Panc1 (cell line): Measurements from ENCODE around the gene MUC5AC. TPM values are rescaled to one million over a fixed set of nuclear protein-coding genes. Genes with fewer than 3 reads are reported as not detected.
A peak's percentile ranks its signal among the peaks of the same experiment; 100 is the strongest.

Experiments
- ATAC-seq: fragments of 200-7000 bp; cut with Tn5 transposase; 2 replicates; pipeline ENCODE4 v1.9.1; 2020; ENCODE audit warnings: mild to moderate bottlenecking, moderate library complexity
- BruUV-seq: library from RNA; stranded (reverse); fragments of 400-500 nt; replicated peaks from 2 replicates; lab custom pipeline; 2021; lab: Mats Ljungman, UMichigan
- CTCF ChIA-PET: fragments of 300-600 bp; sonication (Branson Sonifier 250); formaldehyde crosslinking; loops from one replicate; lab custom pipeline; 2022; ENCODE audit warnings: antibody characterized with exemption; lab: Charles Lee
- POLR2A ChIA-PET: fragments of 300-600 bp; sonication (Branson Sonifier 250); formaldehyde crosslinking; loops from one replicate; lab custom pipeline; 2022; ENCODE audit warnings: antibody characterized with exemption; lab: Charles Lee
- DNase-seq: peaks from one replicate; pipeline ENCODE4 v3.0.0-alpha.2; 2010; ENCODE audit warnings: low read depth, low spot score
- H3K27ac ChIP-seq: 2 replicates; pipeline ENCODE4 v1.5.1; 2011; ENCODE audit warnings: mild to moderate bottlenecking, low read length, inconsistent platforms
- H3K27me3 ChIP-seq: fragments of 200-500 bp; sonication (Bioruptor generic); 2 replicates; pipeline ENCODE4 v1.6.0; 2014; ENCODE audit warnings: low read length, inconsistent platforms; ENCODE audit not compliant: control insufficient read depth, insufficient read depth
- H3K36me3 ChIP-seq: fragments of 200-500 bp; sonication (Bioruptor generic); 2 replicates; pipeline ENCODE4 v1.5.1; 2014; ENCODE audit warnings: inconsistent platforms, mild to moderate bottlenecking, low read length, moderate library complexity; ENCODE audit not compliant: control insufficient read depth, insufficient read depth
- H3K4me1 ChIP-seq: 2 replicates; pipeline ENCODE4 v1.5.1; 2011; ENCODE audit warnings: inconsistent platforms, mild to moderate bottlenecking, low read length, moderate library complexity; ENCODE audit not compliant: control insufficient read depth, insufficient read depth
- H3K4me3 ChIP-seq, 2 experiments: 2 replicates each; pipeline ENCODE4 v1.5.1; 2011 to 2012; ENCODE audit warnings: low read depth in 2 of 2, low read length in 2 of 2, mild to moderate bottlenecking in 2 of 2, inconsistent platforms in 1 of 2, moderate library complexity in 1 of 2
- H3K9me3 ChIP-seq: fragments of 200-500 bp; sonication (Bioruptor generic); 2 replicates; pipeline ENCODE4 v1.5.1; 2014; ENCODE audit warnings: low read depth, mild to moderate bottlenecking, inconsistent platforms, low read length, moderate library complexity; ENCODE audit not compliant: control insufficient read depth, insufficient read depth
- POLR2AphosphoS5 ChIP-seq: IDR thresholded peaks from 2 replicates; pipeline ENCODE4 v1.6.1; 2012; ENCODE audit warnings: mild to moderate bottlenecking, low read depth, low read length, moderate library complexity
- REST ChIP-seq, 2 experiments: IDR thresholded peaks; 2 replicates each; pipeline ENCODE4 v1.6.1; 2011 to 2012; ENCODE audit warnings: low read depth in 2 of 2, control low read depth in 1 of 2, low read length in 1 of 2, mild to moderate bottlenecking in 1 of 2, moderate library complexity in 1 of 2; ENCODE audit not compliant: insufficient read depth in 1 of 2
- SIN3A ChIP-seq: IDR thresholded peaks from 2 replicates; pipeline ENCODE4 v1.6.1; 2012; ENCODE audit warnings: low read depth, mild to moderate bottlenecking, low read length, moderate library complexity, borderline replicate concordance; ENCODE audit not compliant: insufficient read depth
- TCF7L2 ChIP-seq: IDR thresholded peaks from 2 replicates; pipeline ENCODE4 v1.6.1; 2011; ENCODE audit warnings: mild to moderate bottlenecking, low read depth, low read length, inconsistent platforms
- in situ Hi-C: cut with HindIII; loops from 2 replicates; pipeline ENCODE4 v1.10.0; 2016; ENCODE audit warnings: low sequenced_read_pairs, low pct_unique_long_range_greater_than_20kb
- intact Hi-C: fragments of 100-400 bp; cut with micrococcal nuclease; formaldehyde crosslinking; loops from one replicate; pipeline ENCODE4 v1.10.0; 2022; ENCODE audit not compliant: unreplicated experiment
- total RNA-seq: library from RNA; stranded (reverse); gene quantifications from one replicate; pipeline ENCODE4 v1.2.1, GENCODE V29; 2021; ENCODE audit not compliant: unreplicated experiment
- TF ChIP-seq, protein P1 (sequence below): fragments of 450-650 bp; IDR thresholded peaks from 2 replicates; pipeline ENCODE4 v1.5.1; 2017; ENCODE audit warnings: mild to moderate bottlenecking

The MUC5AC gene
- total RNA-seq, 1 experiment from 2014 or later = 0.03 TPM

DNA sequence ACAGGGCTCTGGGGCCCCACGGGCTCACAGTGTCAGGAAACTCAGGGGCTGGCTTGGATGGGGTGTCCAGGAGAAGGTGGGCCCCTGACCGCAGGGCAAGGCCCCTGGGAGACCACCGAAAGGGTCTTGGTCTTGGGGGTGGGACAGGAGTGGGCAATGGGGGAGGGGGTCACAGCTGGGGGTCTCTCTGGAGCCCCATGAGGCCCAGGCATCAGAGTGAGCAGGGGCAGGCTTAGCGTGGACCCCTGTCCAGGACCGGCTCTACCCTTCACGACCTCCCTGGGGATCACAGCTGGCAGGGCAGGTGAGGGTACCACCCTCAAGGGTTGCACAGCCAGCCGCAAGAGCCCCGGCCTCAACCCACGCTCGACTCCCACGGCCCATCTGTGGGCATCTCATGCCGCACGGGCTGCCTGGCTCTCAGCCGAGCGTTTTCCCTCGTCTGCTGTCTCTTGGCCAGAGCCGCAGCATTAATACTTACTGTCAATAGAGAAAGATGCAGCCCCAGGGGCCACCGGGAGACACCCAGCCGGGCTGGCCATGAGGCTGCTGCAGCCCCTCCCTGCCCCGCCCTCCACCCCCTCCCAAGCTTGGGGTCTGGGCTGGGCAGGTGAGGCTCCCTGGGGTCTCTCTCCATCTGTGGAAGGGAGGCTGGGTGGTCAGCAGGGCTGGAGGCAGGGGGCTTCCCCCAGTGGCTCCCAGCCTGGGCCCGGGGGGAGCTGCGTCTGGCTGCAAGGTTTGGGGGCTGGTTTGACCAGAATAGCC is 65.8 kb downstream of the MUC5AC start:
- H3K27me3 ChIP-seq = no peaks in the 10 kb centered on the region
- ChIA-PET CTCF (interaction anchor here (0.6 to 1.2 kb wide), 2 partner anchors 21 to 36 kb away, joined by 4 to 9 read pairs; no protein-coding TSS in a partner anchor), POLR2A (no interaction called here)
- H3K4me1 ChIP-seq = peaks cover 32% of the 10 kb centered on the region
- H3K4me3 ChIP-seq = no peak overlapping the region
- DNase-seq (no peak), ATAC-seq (0 out of 2 replicates have a peak, but pooled peaks have one; percentile 13)
- no TSS peak for BruUV-seq
- intact Hi-C loops (loop anchor here (10.0 kb wide), 1 partner anchor 109 kb away; no protein-coding TSS in a partner anchor), in situ Hi-C loops (no loop called here)
- H3K36me3 ChIP-seq = no peaks in the 10 kb centered on the region
- TF ChIP-seq TCF7L2 = no peak
- H3K27ac ChIP-seq = no peak overlapping the region
- H3K9me3 ChIP-seq = no peaks in the 10 kb centered on the region

GRCh38 chr11:1224111-1224490 is 66.3 kb downstream of the MUC5AC start:
- no peak overlapping the region for H3K4me3 ChIP-seq
- peaks cover 32% of the 10 kb centered on the region for H3K4me1 ChIP-seq
- no peak for TF ChIP-seq REST (IDR thresholded peaks at IDR 0.05; ENCODE audit: insufficient read depth in 1 of 2, low read depth in 2 of 2, low read length in 1 of 2)
- TF ChIP-seq POLR2AphosphoS5 = no peak
- TF ChIP-seq TCF7L2 = no peak
- no peak for TF ChIP-seq SIN3A
- TF ChIP-seq, protein P1, sequence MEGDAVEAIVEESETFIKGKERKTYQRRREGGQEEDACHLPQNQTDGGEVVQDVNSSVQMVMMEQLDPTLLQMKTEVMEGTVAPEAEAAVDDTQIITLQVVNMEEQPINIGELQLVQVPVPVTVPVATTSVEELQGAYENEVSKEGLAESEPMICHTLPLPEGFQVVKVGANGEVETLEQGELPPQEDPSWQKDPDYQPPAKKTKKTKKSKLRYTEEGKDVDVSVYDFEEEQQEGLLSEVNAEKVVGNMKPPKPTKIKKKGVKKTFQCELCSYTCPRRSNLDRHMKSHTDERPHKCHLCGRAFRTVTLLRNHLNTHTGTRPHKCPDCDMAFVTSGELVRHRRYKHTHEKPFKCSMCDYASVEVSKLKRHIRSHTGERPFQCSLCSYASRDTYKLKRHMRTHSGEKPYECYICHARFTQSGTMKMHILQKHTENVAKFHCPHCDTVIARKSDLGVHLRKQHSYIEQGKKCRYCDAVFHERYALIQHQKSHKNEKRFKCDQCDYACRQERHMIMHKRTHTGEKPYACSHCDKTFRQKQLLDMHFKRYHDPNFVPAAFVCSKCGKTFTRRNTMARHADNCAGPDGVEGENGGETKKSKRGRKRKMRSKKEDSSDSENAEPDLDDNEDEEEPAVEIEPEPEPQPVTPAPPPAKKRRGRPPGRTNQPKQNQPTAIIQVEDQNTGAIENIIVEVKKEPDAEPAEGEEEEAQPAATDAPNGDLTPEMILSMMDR = no peak
- ATAC-seq (no peak), DNase-seq (no peak)
- no peaks in the 10 kb centered on the region for H3K27me3 ChIP-seq
- CTCF ChIA-PET = interaction anchor here (0.6 to 1.1 kb wide), 3 partner anchors 10 to 35 kb away, joined by 3 to 11 read pairs (median 9); no protein-coding TSS in a partner anchor
- H3K36me3 ChIP-seq = no peaks in the 10 kb centered on the region
- POLR2A ChIA-PET = no interaction called here
- intact Hi-C loops = loop anchor here (10.0 kb wide), 1 partner anchor 109 kb away; no protein-coding TSS in a partner anchor
- no peaks in the 10 kb centered on the region for H3K9me3 ChIP-seq
- in situ Hi-C loops = no loop called here
- H3K27ac ChIP-seq = no peak overlapping the region
- BruUV-seq = no TSS peak
